ENCODE data around the gene OR2C3.
"Not testable (repeated sequence)": the region's sequence is repeated elsewhere in the genome, so short reads cannot be mapped to it uniquely, and the experiment has no call there.

Gene OR2C3

DNA sequence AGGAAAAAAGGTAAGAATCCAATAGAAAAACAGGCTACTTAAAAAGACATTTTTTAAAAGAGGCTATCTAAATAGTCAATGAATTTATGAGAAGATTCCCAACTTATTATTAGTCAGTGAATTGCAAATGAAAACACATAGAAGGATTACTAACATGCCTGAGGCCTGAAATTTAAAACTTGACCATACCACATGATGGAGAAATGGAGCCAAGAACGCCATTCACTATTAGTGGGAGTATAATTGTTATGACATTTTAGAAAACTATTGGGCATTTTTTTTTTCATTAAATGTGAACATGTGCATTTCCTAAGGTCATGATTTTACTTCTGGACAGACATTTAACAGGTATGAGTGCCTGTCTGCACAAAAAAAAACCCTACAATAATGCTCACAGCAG is 53.5 kb downstream of the OR2C3 start:
- H3K27me3 Mint-ChIP-seq, result no peaks in the 10 kb centered on the region
- H3K4me3 Mint-ChIP-seq, result no peak overlapping the region
- no peaks in the 10 kb centered on the region for H3K36me3 Mint-ChIP-seq
- H3K9me3 Mint-ChIP-seq (ENCODE audit: low read depth), result no peaks in the 10 kb centered on the region
- no peak overlapping the region for H3K27ac Mint-ChIP-seq
- H3K4me1 Mint-ChIP-seq (ENCODE audit: low read depth), result no peaks in the 10 kb centered on the region

DNA sequence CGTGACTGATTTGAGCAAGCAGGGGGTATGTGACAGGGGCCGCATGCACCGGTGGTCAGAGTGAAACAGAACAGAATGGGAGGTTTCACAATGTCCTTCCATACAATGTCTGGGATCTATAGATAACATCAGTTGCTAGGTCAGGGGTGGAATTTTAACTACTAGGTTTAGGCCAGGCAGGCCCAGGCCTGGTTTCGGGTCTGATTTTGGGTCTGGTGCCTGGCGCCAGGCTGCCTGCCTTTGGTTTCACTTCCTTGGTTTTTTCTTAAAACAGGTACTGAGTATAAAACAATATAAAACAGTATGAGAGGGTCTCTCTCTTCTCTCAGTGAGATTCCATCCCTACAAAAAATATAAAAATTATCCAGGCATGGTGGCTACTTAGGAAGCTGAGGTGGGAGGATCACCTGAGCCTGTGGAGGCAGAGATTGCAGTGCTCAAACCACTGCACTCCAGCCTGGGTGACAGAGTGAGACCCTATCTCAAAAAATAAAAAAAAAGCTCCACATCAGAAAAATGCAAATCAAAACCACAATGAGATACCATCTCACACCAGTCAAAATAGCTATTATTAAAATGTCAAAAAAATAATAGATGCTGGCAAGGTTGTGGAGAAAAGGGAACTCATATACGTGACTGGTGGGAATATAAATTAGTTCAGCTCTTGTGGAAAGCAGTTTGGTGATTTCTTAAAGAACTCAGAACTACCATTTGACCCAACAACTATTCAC is 59.7 kb downstream of the OR2C3 start:
- H3K4me3 Mint-ChIP-seq; H3K36me3 Mint-ChIP-seq; H3K27me3 Mint-ChIP-seq; H3K27ac Mint-ChIP-seq; H3K4me1 Mint-ChIP-seq (ENCODE audit: low read depth); H3K9me3 Mint-ChIP-seq (ENCODE audit: low read depth): not testable (repeated sequence)

DNA sequence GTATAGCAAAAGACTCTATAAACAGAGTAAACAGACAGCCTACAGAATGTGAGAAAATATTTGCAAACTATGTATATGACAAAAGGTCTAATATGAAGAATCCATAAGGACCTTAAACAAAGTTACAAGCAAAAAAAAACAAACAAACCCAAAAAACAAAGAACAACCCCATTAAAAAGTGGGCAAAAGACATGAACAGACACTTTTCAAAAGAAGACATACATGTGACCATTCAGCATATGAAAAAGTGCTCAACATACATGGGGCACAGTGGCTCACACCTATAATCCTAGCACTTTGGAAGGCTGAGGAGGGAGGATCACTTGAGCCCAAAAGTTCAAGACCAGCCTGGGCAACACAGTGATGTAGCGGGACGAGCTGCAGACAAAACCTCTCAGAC is 60.4 kb downstream of the OR2C3 start:
- Mint-ChIP-seq H3K4me1 (ENCODE audit: low read depth) (no peaks in the 10 kb centered on the region), H3K27ac (no peak overlapping the region), H3K27me3 (no peaks in the 10 kb centered on the region), H3K9me3 (ENCODE audit: low read depth) (peaks cover 8% of the 10 kb centered on the region), H3K4me3 (no peak overlapping the region), H3K36me3 (no peaks in the 10 kb centered on the region)
